SU-DHL-6 (cell line): ENCODE results near the gene PLAGL2.

Experiments used
- EZH2phosphoT487 ChIP-seq: fragments of 200-600 bp; sonication (generic), shearing (Covaris generic); conservative IDR thresholded peaks from 2 replicates; pipeline ENCODE4 v1.6.1; 2018; ENCODE audit warnings: mild to moderate bottlenecking, antibody characterized with exemption, low read length, moderate library complexity, mixed read lengths
- TF ChIP-seq, protein P1 (sequence below): fragments of 200-600 bp; sonication (generic); IDR thresholded peaks from one replicate; pipeline ENCODE4 v1.5.1; 2017; ENCODE audit warnings: antibody characterized with exemption, mild to moderate bottlenecking, low read length, moderate library complexity; ENCODE audit not compliant: insufficient read depth, poor library complexity, severe bottlenecking

DNA sequence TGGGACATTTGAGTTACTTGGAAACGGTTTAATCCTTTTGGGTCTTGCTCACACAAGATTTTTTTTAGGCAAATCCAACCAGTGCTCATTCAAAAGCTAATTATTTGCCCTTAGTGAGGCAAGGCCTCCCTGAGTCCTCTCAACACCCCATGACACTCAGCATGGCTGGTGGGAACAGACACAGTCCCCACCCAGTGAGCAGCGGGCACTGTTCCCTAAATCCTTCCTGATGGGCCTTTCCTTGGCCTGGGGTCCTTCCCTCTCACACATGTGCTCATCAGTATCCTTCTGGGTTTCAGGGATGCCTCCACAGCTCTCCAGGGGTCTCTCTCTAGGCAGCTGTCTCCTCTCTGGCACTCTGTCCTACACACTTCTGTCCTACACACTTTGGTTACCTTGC lies 28.0 kb downstream of the PLAGL2 start:
- TF ChIP-seq, protein P1, sequence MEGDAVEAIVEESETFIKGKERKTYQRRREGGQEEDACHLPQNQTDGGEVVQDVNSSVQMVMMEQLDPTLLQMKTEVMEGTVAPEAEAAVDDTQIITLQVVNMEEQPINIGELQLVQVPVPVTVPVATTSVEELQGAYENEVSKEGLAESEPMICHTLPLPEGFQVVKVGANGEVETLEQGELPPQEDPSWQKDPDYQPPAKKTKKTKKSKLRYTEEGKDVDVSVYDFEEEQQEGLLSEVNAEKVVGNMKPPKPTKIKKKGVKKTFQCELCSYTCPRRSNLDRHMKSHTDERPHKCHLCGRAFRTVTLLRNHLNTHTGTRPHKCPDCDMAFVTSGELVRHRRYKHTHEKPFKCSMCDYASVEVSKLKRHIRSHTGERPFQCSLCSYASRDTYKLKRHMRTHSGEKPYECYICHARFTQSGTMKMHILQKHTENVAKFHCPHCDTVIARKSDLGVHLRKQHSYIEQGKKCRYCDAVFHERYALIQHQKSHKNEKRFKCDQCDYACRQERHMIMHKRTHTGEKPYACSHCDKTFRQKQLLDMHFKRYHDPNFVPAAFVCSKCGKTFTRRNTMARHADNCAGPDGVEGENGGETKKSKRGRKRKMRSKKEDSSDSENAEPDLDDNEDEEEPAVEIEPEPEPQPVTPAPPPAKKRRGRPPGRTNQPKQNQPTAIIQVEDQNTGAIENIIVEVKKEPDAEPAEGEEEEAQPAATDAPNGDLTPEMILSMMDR = no peak
- TF ChIP-seq EZH2phosphoT487 = no peak
